Retinal pigment epithelial cell (primary cell): Measurements from ENCODE around the gene CARS2.

Experiments used
- DNase-seq: peaks from one replicate; pipeline ENCODE4 v3.0.0-alpha.2; 2010; ENCODE audit warnings: low read depth
- H3K4me3 ChIP-seq: 2 replicates; pipeline ENCODE4 v1.5.1; 2011; ENCODE audit warnings: mild to moderate bottlenecking, low read length, control low read depth, moderate library complexity
- CTCF ChIP-seq: conservative IDR thresholded peaks from 2 replicates; pipeline ENCODE4 v1.5.1; 2011; ENCODE audit warnings: low read depth, low read length, control low read depth, inconsistent platforms

Gene CARS2

DNA sequence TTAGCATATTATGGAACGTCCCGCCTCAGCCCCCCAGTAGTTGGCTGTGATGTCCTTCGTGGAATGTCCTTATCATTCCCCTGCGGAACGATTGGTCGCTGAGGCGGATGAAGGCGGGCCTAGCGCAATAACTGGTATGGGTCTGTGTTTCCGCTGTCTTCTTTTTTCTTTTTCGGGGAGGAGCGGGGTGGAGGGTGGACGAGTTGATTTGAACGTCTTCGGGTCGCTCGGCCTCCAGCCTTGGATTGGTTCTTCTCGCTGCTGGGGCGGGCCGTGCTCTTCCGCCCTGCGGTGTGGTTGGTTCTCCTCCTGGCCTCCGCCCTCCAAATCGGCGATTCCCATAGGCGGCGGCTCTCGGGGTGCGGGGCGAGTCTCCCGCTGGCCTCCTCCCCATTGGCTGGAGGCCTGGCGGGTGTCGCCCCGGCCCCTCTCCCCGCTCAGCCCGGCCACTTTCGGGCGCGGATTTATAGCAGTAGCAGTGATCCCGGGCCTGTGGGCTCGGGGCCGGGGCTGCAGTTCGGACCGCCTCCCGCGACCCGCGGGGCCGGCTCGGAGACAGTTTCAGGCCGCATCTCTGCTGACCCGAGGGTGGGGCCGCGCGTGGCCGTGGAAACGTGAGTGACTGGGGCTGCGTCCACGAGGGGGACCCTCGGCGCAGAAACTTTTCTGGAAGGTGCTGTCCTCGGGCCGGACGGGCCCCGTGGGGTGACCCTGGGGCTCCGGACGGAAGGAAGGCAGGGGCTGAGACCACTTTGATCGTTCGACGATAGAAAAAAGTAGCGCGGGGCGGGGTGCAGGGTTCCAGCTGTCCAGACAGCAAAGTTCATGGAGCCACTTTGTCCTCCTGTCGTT is 9.7 kb upstream of the CARS2 start:
- peak; percentile 99 for DNase-seq
- TF ChIP-seq CTCF = peak; percentile 15
- peak overlapping the region; percentile 92 for H3K4me3 ChIP-seq

- peak overlapping the region; percentile 92 for H3K4me3 ChIP-seq
- TF ChIP-seq CTCF = no peak
- DNase-seq = no peak
Observed at GRCh38 chr13:110714797-110715394, 9.0 kb upstream of the CARS2 start.

DNA sequence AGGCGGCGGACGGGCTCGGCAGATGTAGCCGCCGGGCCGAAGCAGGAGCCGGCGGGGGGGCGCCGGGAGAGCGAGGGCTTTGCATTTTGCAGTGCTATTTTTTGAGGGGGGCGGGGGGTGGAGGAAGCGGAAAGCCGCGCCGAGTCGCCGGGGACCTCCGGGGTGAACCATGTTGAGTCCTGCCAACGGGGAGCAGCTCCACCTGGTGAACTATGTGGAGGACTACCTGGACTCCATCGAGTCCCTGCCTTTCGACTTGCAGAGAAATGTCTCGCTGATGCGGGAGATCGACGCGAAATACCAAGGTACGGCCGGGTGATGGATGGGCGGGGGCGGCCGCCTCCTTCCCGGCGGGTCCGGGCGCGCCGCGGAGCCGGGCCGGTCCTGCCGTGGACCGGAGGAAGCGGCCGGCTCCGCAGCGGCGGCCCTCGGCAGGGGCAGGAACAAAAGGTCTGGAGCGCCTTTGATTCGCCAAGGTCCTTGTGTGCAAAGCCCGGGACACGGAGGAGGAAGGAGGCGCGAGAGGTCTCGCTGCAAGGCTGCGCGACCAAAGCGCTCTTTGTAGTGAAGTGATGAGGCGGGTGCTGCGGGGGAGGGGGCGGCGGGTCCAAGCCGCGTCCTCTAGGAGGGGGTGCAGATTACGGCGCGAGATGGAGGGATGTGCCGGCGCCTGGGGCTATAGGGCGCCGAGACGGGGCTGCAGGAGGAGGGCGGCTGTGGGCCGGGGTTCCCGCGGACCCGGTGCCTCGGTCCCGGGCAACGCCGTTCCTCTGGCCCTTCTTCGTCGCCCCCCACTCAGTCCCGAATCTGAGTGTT is 8.3 kb upstream of the CARS2 start:
- H3K4me3 ChIP-seq = peak overlapping the region; percentile 92
- DNase-seq = no peak
- TF ChIP-seq CTCF = peak; percentile 22

- no peak for DNase-seq
- peak within 1 kb of the TSS; percentile 92 for H3K4me3 ChIP-seq
- TF ChIP-seq CTCF = no peak
Observed at GRCh38 chr13:110713642-110713952, 7.7 kb upstream of the CARS2 start, which contains the start of gene ING1. ING1 (plus strand) TSS chr13:110713700; CDS start chr13:110714150, 450 bp downstream.

DNA sequence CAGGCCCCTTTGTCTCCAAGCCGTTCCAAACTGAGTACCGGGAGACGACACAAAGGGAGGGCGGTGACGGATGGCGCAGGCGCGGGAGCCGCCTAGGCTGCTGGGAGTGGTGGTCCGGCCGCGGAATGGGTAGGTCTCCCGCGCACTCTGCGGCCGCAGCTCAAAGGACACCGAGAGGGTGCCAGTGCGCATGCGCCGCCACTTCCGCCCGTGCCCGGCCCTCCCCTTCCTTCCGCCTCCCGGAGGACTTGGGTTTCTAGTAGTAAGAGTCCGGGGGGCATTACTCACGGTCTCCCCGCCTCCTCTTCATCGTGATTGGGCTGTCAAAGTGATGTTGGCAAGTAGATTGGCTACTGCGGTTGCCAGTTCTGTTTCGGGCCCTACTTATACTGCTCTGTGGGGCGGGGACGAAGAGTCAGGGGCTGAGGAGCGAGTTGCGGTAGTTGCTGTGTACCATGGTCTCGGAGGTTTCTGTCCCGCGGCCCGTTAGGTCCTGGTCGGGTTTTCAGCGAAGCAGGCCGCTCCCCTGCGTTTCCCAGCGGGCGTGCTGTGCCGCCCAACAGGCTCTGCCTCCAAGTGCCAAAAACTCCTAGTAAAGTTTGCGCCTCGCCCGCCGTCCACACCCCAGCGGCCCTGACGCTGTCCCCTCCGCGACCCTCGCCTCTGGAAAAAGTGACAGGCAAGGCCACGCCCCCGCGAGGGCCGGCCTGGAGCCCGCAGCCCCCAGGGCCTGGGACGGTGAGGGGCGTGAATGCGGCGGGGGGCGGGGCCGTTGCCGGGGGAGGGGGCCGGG is 7.1 kb upstream of the CARS2 start:
- H3K4me3 ChIP-seq = peak overlapping the region; percentile 92
- DNase-seq = peak; percentile 99
- no peak for TF ChIP-seq CTCF

- TF ChIP-seq CTCF = no peak
- DNase-seq = no peak
- peak overlapping the region; percentile 92 for H3K4me3 ChIP-seq
Observed at GRCh38 chr13:110712081-110712848, 6.3 kb upstream of the CARS2 start.
